Esophagus squamous epithelium (tissue), 4 donors: Measurements from ENCODE around the gene SLC19A1.

Experiments used
- POLR2A ChIP-seq, 4 donors: fragments of 450-650 bp; IDR thresholded peaks; one replicate each; pipeline ENCODE4 v1.6.1; 2017; ENCODE audit warnings: antibody characterized with exemption in 4 of 4, mild to moderate bottlenecking in 4 of 4, moderate library complexity in 3 of 4
- TF ChIP-seq, protein P1 (sequence below), 6 experiments: fragments of 450-650 bp in 4 of 6; fragments of 200-600 bp in 2 of 6; sonication (generic) in 2 of 6; IDR thresholded peaks; one replicate each; pipeline ENCODE4 v1.5.1; 2016 to 2019; ENCODE audit warnings: antibody characterized with exemption in 6 of 6, mild to moderate bottlenecking in 4 of 6, moderate library complexity in 4 of 6

DNA sequence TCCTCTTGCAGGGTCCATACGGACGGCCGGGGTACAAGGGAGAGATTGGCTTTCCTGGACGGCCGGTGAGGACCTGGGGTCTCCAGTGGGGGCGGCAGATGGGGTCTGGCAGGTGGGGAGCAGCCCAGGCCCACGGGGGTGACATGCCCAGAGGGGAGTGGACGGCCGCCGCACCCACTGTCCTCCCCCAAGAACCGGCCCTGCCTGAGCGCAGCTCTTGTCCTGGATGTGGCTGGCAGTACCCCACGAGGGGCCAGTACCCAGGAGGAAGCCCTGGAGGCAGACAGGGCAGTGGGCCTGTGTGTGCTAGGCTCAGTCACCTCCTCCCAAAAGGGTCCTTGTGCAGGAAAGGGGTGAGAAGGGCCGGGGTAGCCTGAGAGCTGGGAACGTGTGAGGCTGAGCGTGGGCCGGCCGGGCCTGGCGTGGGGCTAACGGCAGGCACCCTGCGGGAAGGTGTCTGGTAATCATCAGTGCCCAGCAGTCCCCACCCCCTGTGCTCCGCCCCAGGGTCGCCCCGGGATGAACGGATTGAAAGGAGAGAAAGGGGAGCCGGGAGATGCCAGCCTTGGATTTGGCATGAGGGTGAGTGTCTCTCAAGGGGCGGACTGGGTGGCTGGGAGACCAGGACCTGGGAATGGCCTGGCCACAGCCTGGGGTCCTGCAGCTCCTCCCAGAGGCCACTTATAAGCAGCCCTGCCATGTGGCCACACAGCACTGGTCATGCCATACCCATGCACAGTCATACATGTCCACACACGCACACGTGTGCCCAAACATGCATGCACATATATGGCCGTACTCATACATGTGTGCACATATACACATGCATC, 47.2 kb downstream of the SLC19A1 start:
- no peak for TF ChIP-seq POLR2A (IDR thresholded peaks at IDR 0.05)
- TF ChIP-seq, protein P1, sequence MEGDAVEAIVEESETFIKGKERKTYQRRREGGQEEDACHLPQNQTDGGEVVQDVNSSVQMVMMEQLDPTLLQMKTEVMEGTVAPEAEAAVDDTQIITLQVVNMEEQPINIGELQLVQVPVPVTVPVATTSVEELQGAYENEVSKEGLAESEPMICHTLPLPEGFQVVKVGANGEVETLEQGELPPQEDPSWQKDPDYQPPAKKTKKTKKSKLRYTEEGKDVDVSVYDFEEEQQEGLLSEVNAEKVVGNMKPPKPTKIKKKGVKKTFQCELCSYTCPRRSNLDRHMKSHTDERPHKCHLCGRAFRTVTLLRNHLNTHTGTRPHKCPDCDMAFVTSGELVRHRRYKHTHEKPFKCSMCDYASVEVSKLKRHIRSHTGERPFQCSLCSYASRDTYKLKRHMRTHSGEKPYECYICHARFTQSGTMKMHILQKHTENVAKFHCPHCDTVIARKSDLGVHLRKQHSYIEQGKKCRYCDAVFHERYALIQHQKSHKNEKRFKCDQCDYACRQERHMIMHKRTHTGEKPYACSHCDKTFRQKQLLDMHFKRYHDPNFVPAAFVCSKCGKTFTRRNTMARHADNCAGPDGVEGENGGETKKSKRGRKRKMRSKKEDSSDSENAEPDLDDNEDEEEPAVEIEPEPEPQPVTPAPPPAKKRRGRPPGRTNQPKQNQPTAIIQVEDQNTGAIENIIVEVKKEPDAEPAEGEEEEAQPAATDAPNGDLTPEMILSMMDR (IDR thresholded peaks at IDR 0.05) = no peak
